Measurements from ENCODE around the gene DOK7.

DNA sequence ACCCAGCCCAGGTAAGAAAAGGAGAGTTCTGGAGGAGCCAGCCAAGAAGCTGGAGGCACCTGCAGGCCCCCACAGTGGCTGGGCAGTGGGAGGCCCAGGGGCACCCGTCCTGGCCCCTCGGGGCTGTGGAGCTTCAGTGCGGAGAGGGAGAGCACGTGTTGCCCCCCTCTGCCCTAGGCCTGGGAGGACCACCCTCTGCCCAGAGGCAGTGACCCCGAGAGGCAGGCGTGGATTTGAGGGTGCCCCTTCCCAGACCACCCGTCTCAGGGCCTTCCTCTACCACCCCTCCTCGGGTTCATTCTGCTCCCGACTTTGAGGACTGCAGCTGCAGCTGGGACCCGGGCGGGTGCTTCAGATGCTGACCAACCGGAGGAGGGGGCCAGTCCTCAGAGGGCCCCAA is 33.5 kb upstream of the DOK7 start:
- no peak for TF ChIP-seq CTCF (IDR thresholded peaks at IDR 0.05; ENCODE audit: low read depth, low read length, missing input control)
- TF ChIP-seq, protein P1, sequence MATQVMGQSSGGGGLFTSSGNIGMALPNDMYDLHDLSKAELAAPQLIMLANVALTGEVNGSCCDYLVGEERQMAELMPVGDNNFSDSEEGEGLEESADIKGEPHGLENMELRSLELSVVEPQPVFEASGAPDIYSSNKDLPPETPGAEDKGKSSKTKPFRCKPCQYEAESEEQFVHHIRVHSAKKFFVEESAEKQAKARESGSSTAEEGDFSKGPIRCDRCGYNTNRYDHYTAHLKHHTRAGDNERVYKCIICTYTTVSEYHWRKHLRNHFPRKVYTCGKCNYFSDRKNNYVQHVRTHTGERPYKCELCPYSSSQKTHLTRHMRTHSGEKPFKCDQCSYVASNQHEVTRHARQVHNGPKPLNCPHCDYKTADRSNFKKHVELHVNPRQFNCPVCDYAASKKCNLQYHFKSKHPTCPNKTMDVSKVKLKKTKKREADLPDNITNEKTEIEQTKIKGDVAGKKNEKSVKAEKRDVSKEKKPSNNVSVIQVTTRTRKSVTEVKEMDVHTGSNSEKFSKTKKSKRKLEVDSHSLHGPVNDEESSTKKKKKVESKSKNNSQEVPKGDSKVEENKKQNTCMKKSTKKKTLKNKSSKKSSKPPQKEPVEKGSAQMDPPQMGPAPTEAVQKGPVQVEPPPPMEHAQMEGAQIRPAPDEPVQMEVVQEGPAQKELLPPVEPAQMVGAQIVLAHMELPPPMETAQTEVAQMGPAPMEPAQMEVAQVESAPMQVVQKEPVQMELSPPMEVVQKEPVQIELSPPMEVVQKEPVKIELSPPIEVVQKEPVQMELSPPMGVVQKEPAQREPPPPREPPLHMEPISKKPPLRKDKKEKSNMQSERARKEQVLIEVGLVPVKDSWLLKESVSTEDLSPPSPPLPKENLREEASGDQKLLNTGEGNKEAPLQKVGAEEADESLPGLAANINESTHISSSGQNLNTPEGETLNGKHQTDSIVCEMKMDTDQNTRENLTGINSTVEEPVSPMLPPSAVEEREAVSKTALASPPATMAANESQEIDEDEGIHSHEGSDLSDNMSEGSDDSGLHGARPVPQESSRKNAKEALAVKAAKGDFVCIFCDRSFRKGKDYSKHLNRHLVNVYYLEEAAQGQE (IDR thresholded peaks at IDR 0.05), result no peak
- TF ChIP-seq RXRA (IDR thresholded peaks at IDR 0.05), result no peak
- no peak for TF ChIP-seq RAD21 (IDR thresholded peaks at IDR 0.05)
- TF ChIP-seq YY1 (IDR thresholded peaks at IDR 0.05), result no peak
- TF ChIP-seq GABPA (IDR thresholded peaks at IDR 0.05 in 1 of 2, conservative IDR thresholded peaks at IDR 0.05 in 1 of 2), result no peak
- TF ChIP-seq TAF1 (conservative IDR thresholded peaks at IDR 0.05), result no peak
- TF ChIP-seq SP1 (IDR thresholded peaks at IDR 0.05), result no peak
